ENCODE measurements around the gene RSRC1. TPM values are rescaled to one million over a fixed set of nuclear protein-coding genes. Genes with fewer than 3 reads are reported as not detected.

RSRC1 gene
- total and polyA plus RNA-seq, 2 of the 13 experiments (the other 11 are each of a cell fraction or from before 2014, with no cell fraction given), result 4.9 to 63.0 TPM

GRCh38 chr3:158368271-158368670, 258.4 kb downstream of the RSRC1 start (continued):
- TF ChIP-seq, protein P1, sequence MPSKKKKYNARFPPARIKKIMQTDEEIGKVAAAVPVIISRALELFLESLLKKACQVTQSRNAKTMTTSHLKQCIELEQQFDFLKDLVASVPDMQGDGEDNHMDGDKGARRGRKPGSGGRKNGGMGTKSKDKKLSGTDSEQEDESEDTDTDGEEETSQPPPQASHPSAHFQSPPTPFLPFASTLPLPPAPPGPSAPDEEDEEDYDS (CRISPR knock-in tag; IDR thresholded peaks at IDR 0.05), result peak; percentile 18; the same call in 1 of the 2 replicates
- TF ChIP-seq, protein P2, sequence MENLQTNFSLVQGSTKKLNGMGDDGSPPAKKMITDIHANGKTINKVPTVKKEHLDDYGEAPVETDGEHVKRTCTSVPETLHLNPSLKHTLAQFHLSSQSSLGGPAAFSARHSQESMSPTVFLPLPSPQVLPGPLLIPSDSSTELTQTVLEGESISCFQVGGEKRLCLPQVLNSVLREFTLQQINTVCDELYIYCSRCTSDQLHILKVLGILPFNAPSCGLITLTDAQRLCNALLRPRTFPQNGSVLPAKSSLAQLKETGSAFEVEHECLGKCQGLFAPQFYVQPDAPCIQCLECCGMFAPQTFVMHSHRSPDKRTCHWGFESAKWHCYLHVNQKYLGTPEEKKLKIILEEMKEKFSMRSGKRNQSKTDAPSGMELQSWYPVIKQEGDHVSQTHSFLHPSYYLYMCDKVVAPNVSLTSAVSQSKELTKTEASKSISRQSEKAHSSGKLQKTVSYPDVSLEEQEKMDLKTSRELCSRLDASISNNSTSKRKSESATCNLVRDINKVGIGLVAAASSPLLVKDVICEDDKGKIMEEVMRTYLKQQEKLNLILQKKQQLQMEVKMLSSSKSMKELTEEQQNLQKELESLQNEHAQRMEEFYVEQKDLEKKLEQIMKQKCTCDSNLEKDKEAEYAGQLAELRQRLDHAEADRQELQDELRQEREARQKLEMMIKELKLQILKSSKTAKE (CRISPR knock-in tag; IDR thresholded peaks at IDR 0.05; ENCODE audit: borderline replicate concordance), result peak; percentile 60; the same call in 1 of the 2 replicates
- TF ChIP-seq, protein P3, sequence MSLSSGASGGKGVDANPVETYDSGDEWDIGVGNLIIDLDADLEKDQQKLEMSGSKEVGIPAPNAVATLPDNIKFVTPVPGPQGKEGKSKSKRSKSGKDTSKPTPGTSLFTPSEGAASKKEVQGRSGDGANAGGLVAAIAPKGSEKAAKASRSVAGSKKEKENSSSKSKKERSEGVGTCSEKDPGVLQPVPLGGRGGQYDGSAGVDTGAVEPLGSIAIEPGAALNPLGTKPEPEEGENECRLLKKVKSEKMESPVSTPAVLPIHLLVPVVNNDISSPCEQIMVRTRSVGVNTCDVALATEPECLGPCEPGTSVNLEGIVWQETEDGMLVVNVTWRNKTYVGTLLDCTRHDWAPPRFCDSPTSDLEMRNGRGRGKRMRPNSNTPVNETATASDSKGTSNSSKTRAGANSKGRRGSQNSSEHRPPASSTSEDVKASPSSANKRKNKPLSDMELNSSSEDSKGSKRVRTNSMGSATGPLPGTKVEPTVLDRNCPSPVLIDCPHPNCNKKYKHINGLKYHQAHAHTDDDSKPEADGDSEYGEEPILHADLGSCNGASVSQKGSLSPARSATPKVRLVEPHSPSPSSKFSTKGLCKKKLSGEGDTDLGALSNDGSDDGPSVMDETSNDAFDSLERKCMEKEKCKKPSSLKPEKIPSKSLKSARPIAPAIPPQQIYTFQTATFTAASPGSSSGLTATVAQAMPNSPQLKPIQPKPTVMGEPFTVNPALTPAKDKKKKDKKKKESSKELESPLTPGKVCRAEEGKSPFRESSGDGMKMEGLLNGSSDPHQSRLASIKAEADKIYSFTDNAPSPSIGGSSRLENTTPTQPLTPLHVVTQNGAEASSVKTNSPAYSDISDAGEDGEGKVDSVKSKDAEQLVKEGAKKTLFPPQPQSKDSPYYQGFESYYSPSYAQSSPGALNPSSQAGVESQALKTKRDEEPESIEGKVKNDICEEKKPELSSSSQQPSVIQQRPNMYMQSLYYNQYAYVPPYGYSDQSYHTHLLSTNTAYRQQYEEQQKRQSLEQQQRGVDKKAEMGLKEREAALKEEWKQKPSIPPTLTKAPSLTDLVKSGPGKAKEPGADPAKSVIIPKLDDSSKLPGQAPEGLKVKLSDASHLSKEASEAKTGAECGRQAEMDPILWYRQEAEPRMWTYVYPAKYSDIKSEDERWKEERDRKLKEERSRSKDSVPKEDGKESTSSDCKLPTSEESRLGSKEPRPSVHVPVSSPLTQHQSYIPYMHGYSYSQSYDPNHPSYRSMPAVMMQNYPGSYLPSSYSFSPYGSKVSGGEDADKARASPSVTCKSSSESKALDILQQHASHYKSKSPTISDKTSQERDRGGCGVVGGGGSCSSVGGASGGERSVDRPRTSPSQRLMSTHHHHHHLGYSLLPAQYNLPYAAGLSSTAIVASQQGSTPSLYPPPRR (CRISPR knock-in tag; IDR thresholded peaks at IDR 0.05; ENCODE audit: borderline replicate concordance), result peak; percentile 89
- no peak for TF ChIP-seq ZNF746 (CRISPR knock-in tag; IDR thresholded peaks at IDR 0.05)
- peak; percentile 97; the same call in 1 of the 2 replicates for TF ChIP-seq ZNF232 (CRISPR knock-in tag; IDR thresholded peaks at IDR 0.05; ENCODE audit: borderline replicate concordance)
- peak; percentile 77 for TF ChIP-seq TGIF2 (CRISPR knock-in tag; IDR thresholded peaks at IDR 0.05)
- 0 out of 2 replicates have a peak, but pooled peaks have one; percentile 22 for TF ChIP-seq STAG1 (CRISPR knock-in tag; IDR thresholded peaks at IDR 0.05)
- peak; percentile 93; the same call in 1 of the 2 replicates for TF ChIP-seq ZNF292 (CRISPR knock-in tag; IDR thresholded peaks at IDR 0.05; ENCODE audit: borderline replicate concordance, low read depth)
- TF ChIP-seq, protein P4, sequence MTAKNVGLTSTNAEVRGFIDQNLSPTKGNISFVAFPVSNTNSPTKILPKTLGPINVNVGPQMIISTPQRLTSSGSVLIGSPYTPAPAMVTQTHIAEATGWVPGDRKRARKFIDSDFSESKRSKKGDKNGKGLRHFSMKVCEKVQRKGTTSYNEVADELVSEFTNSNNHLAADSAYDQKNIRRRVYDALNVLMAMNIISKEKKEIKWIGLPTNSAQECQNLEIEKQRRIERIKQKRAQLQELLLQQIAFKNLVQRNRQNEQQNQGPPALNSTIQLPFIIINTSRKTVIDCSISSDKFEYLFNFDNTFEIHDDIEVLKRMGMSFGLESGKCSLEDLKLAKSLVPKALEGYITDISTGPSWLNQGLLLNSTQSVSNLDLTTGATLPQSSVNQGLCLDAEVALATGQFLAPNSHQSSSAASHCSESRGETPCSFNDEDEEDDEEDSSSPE (CRISPR knock-in tag; IDR thresholded peaks at IDR 0.05), result no peak
- peak; percentile 96 for TF ChIP-seq HMG20A (CRISPR knock-in tag; IDR thresholded peaks at IDR 0.05; ENCODE audit: borderline replicate concordance)
- TF ChIP-seq, protein P5, sequence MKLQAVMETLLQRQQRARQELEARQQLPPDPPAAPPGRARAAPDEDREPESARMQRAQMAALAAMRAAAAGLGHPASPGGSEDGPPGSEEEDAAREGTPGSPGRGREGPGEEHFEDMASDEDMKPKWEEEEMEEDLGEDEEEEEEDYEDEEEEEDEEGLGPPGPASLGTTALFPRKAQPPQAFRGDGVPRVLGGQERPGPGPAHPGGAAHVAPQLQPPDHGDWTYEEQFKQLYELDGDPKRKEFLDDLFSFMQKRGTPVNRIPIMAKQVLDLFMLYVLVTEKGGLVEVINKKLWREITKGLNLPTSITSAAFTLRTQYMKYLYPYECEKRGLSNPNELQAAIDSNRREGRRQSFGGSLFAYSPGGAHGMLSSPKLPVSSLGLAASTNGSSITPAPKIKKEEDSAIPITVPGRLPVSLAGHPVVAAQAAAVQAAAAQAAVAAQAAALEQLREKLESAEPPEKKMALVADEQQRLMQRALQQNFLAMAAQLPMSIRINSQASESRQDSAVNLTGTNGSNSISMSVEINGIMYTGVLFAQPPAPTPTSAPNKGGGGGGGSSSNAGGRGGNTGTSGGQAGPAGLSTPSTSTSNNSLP (IDR thresholded peaks at IDR 0.05; ENCODE audit: low read depth, low read length), result peak; percentile 49; the same call in 1 of the 2 replicates
- no peak for TF ChIP-seq ZSCAN12 (CRISPR knock-in tag; IDR thresholded peaks at IDR 0.05)
- no peak for TF ChIP-seq CC2D1A (CRISPR knock-in tag; IDR thresholded peaks at IDR 0.05)
- TF ChIP-seq FOXP4 (CRISPR knock-in tag; IDR thresholded peaks at IDR 0.05), result peak; percentile 87
- TF ChIP-seq JUNB (CRISPR knock-in tag; IDR thresholded peaks at IDR 0.05; ENCODE audit: borderline replicate concordance), result no peak
- TF ChIP-seq HHEX (CRISPR knock-in tag; IDR thresholded peaks at IDR 0.05), result 0 out of 2 replicates have a peak, but pooled peaks have one; percentile 59
- no peak for TF ChIP-seq ZNF564 (CRISPR knock-in tag; IDR thresholded peaks at IDR 0.05)

Measured in HepG2 (cell line).